Activated naive CD8-positive, alpha-beta T cell treated with anti-CD3 and anti-CD28 coated beads, Interleukin-2, amount 10 ng/mL, durations not matched to agents 7 days and 5 days (primary cell): ENCODE measurements around the gene CLDN6. TPM values are rescaled to one million over a fixed set of nuclear protein-coding genes. Genes with fewer than 3 reads are reported as not detected.
"Not testable (repeated sequence)": the region's sequence is repeated elsewhere in the genome, so short reads cannot be mapped to it uniquely, and the experiment has no call there.

Experiments used
- ATAC-seq: fragments of 150-1000 bp; cut with Tn5 transposase; one replicate; pipeline ENCODE4 v1.10.0; 2021; ENCODE audit warnings: low read depth, moderate library complexity
- POLR2A ChIA-PET: fragments of 350-600 bp; sonication (Branson Sonifier 250); formaldehyde crosslinking; loops from one replicate; lab custom pipeline; 2021; ENCODE audit warnings: antibody characterized with exemption; lab: Charles Lee
- DNase-seq: peaks from one replicate; pipeline ENCODE4 v3.0.0; 2021
- H3K27ac Mint-ChIP-seq: one replicate; pipeline ENCODE4 v1.8.0; 2022; ENCODE audit warnings: mild to moderate bottlenecking, mixed read lengths
- H3K27me3 Mint-ChIP-seq: one replicate; pipeline ENCODE4 v1.8.0; 2022; ENCODE audit warnings: mild to moderate bottlenecking, moderate library complexity, mixed read lengths
- H3K36me3 Mint-ChIP-seq: one replicate; pipeline ENCODE4 v1.8.0; 2021; ENCODE audit warnings: mild to moderate bottlenecking, mixed read lengths
- H3K4me1 Mint-ChIP-seq: one replicate; pipeline ENCODE4 v1.8.0; 2021; ENCODE audit warnings: mixed read lengths
- H3K4me3 Mint-ChIP-seq: one replicate; pipeline ENCODE4 v1.8.0; 2022; ENCODE audit warnings: mild to moderate bottlenecking, moderate library complexity, mixed read lengths
- H3K9me3 Mint-ChIP-seq: one replicate; pipeline ENCODE4 v1.8.0; 2021; ENCODE audit warnings: mixed read lengths
- total RNA-seq, 2 experiments: library from RNA; stranded (reverse); gene quantifications; one replicate each; pipeline ENCODE4 v1.2.3, GENCODE V29; 2021

CLDN6 gene
- total RNA-seq, 2 experiments from 2014 or later = not detected

- peak overlapping the region; percentile 94 for H3K27ac Mint-ChIP-seq
- H3K36me3 Mint-ChIP-seq = peaks cover 40% of the 10 kb centered on the region
- peak overlapping the region; percentile 93 for H3K4me3 Mint-ChIP-seq
- H3K4me1 Mint-ChIP-seq = peaks cover 56% of the 10 kb centered on the region
- no peaks in the 10 kb centered on the region for H3K9me3 Mint-ChIP-seq
- ATAC-seq (no peak), DNase-seq (no peak)
- POLR2A ChIA-PET = interaction anchor here (0.6 to 6.5 kb wide), 15 partner anchors 10 to 77 kb away, joined by 3 to 131 read pairs (median 4); partner anchors contain the start of genes IL32, MMP25 and ZNF213
- no peaks in the 10 kb centered on the region for H3K27me3 Mint-ChIP-seq
These were observed 39.5 kb upstream of the CLDN6 start for GRCh38 chr16:3057181-3058138.

- Mint-ChIP-seq H3K4me1 (peaks cover 60% of the 10 kb centered on the region), H3K9me3 (no peaks in the 10 kb centered on the region), H3K27me3 (no peaks in the 10 kb centered on the region), H3K27ac (peak overlapping the region; percentile 94), H3K36me3 (peaks cover 47% of the 10 kb centered on the region), H3K4me3 (peak overlapping the region; percentile 93)
- POLR2A ChIA-PET = interaction anchor here (0.6 to 6.5 kb wide), 12 partner anchors 10 to 102 kb away, joined by 3 to 131 read pairs (median 4); partner anchors contain the start of genes IL32, MMP25 and TNFRSF12A
- no peak for DNase-seq
- ATAC-seq = no peak
These were observed 38.6 kb upstream of the CLDN6 start for GRCh38 chr16:3056336-3057180.

- peak overlapping the region; percentile 94 for H3K27ac Mint-ChIP-seq
- POLR2A ChIA-PET = interaction anchor here (0.6 to 6.5 kb wide), 12 partner anchors 9 to 72 kb away, joined by 3 to 131 read pairs (median 4); partner anchors contain the start of genes IL32, MMP25 and TNFRSF12A
- not testable (repeated sequence) for H3K27me3 Mint-ChIP-seq, ATAC-seq, H3K9me3 Mint-ChIP-seq, DNase-seq
- H3K4me1 Mint-ChIP-seq = peaks cover 65% of the 10 kb centered on the region
- peak overlapping the region; percentile 93 for H3K4me3 Mint-ChIP-seq
- H3K36me3 Mint-ChIP-seq = peaks cover 54% of the 10 kb centered on the region
These were observed 37.7 kb upstream of the CLDN6 start for GRCh38 chr16:3055734-3056115.

GRCh38 chr16:3054965-3055733 is 37.2 kb upstream of the CLDN6 start:
- H3K27ac Mint-ChIP-seq = peak overlapping the region; percentile 94
- H3K9me3 Mint-ChIP-seq = no peaks in the 10 kb centered on the region
- POLR2A ChIA-PET = interaction anchor here (0.6 to 6.5 kb wide), 13 partner anchors 8 to 80 kb away, joined by 3 to 131 read pairs (median 5); partner anchors contain the start of genes IL32, MMP25, TNFRSF12A and ZNF213
- H3K27me3 Mint-ChIP-seq = no peaks in the 10 kb centered on the region
- H3K4me3 Mint-ChIP-seq = peak overlapping the region; percentile 93
- ATAC-seq = peak; percentile 40
- peaks cover 54% of the 10 kb centered on the region for H3K36me3 Mint-ChIP-seq
- DNase-seq = peak; percentile 76
- peaks cover 66% of the 10 kb centered on the region for H3K4me1 Mint-ChIP-seq

- ATAC-seq, POLR2A ChIA-PET, H3K27me3 Mint-ChIP-seq, H3K9me3 Mint-ChIP-seq, DNase-seq: not testable (repeated sequence)
- peak overlapping the region; percentile 87 for H3K27ac Mint-ChIP-seq
- H3K4me1 Mint-ChIP-seq = peaks cover 67% of the 10 kb centered on the region
- H3K36me3 Mint-ChIP-seq = peaks cover 58% of the 10 kb centered on the region
- H3K4me3 Mint-ChIP-seq = peak overlapping the region; percentile 70
These were observed 35.3 kb upstream of the CLDN6 start for GRCh38 chr16:3053330-3053710.

GRCh38 chr16:3052571-3053329 is 34.8 kb upstream of the CLDN6 start:
- H3K4me1 Mint-ChIP-seq = peaks cover 72% of the 10 kb centered on the region

GRCh38 chr16:3051494-3051893 is 33.5 kb upstream of the CLDN6 start:
- Mint-ChIP-seq H3K9me3 (no peaks in the 10 kb centered on the region), H3K27ac (peak overlapping the region; percentile 71), H3K27me3 (no peaks in the 10 kb centered on the region), H3K36me3 (peaks cover 47% of the 10 kb centered on the region), H3K4me3 (peak overlapping the region; percentile 38), H3K4me1 (peaks cover 64% of the 10 kb centered on the region)
- DNase-seq = no peak
- no peak for ATAC-seq
- POLR2A ChIA-PET = interaction anchor here (0.9 to 8.8 kb wide), 10 partner anchors 6 to 78 kb away, joined by 3 to 131 read pairs (median 4); partner anchors contain the start of gene IL32

More at GRCh38 chr16:3052571-3053329, 34.8 kb upstream of the CLDN6 start:
- Mint-ChIP-seq H3K4me3 (peak overlapping the region; percentile 59), H3K36me3 (peaks cover 59% of the 10 kb centered on the region), H3K27ac (peak overlapping the region; percentile 73)
- peak; percentile 6 for ATAC-seq
- H3K27me3 Mint-ChIP-seq, H3K9me3 Mint-ChIP-seq, DNase-seq: not testable (repeated sequence)
- POLR2A ChIA-PET = interaction anchor here (0.8 to 6.3 kb wide), 3 partner anchors 12 to 23 kb away, joined by 4 to 57 read pairs (median 8); partner anchors contain the start of gene IL32

GRCh38 chr16:3051009-3051408 is 33.0 kb upstream of the CLDN6 start:
- no peaks in the 10 kb centered on the region for H3K9me3 Mint-ChIP-seq
- H3K4me1 Mint-ChIP-seq = peaks cover 60% of the 10 kb centered on the region
- ATAC-seq (no peak), DNase-seq (no peak)
- peaks cover 47% of the 10 kb centered on the region for H3K36me3 Mint-ChIP-seq
- POLR2A ChIA-PET = interaction anchor here (0.9 to 8.8 kb wide), 11 partner anchors 7 to 78 kb away, joined by 3 to 131 read pairs (median 5); partner anchors contain the start of gene IL32
- H3K4me3 Mint-ChIP-seq = peak overlapping the region; percentile 66
- H3K27me3 Mint-ChIP-seq = no peaks in the 10 kb centered on the region
- peak overlapping the region; percentile 71 for H3K27ac Mint-ChIP-seq

GRCh38 chr16:3050487-3050886 is 32.5 kb upstream of the CLDN6 start:
- no peak for ATAC-seq
- no peaks in the 10 kb centered on the region for H3K27me3 Mint-ChIP-seq
- POLR2A ChIA-PET = interaction anchor here (1.0 to 8.8 kb wide), 7 partner anchors 7 to 79 kb away, joined by 3 to 131 read pairs (median 5); partner anchors contain the start of gene IL32
- H3K4me1 Mint-ChIP-seq = peaks cover 56% of the 10 kb centered on the region
- peak overlapping the region; percentile 66 for H3K4me3 Mint-ChIP-seq
- peak overlapping the region; percentile 71 for H3K27ac Mint-ChIP-seq
- DNase-seq = no peak
- H3K36me3 Mint-ChIP-seq = peaks cover 44% of the 10 kb centered on the region
- H3K9me3 Mint-ChIP-seq = no peaks in the 10 kb centered on the region

GRCh38 chr16:3049921-3050481 is 32.0 kb upstream of the CLDN6 start:
- DNase-seq (no peak), ATAC-seq (no peak)
- no peaks in the 10 kb centered on the region for H3K9me3 Mint-ChIP-seq
- H3K27ac Mint-ChIP-seq = peak overlapping the region; percentile 83
- H3K36me3 Mint-ChIP-seq = peaks cover 41% of the 10 kb centered on the region
- peak overlapping the region; percentile 66 for H3K4me3 Mint-ChIP-seq
- H3K4me1 Mint-ChIP-seq = peaks cover 54% of the 10 kb centered on the region
- POLR2A ChIA-PET = interaction anchor here (0.7 to 8.8 kb wide), 6 partner anchors 8 to 75 kb away, joined by 3 to 131 read pairs (median 4); partner anchors contain the start of gene IL32
- H3K27me3 Mint-ChIP-seq = peaks cover 4% of the 10 kb centered on the region

GRCh38 chr16:3047387-3047720 is 29.4 kb upstream of the CLDN6 start:
- H3K27ac Mint-ChIP-seq = peak overlapping the region; percentile 59
- POLR2A ChIA-PET = interaction anchor here (0.7 to 11.6 kb wide), 16 partner anchors 8 to 102 kb away, joined by 3 to 131 read pairs (median 6); partner anchors contain the start of genes HCFC1R1, IL32, THOC6 and TNFRSF12A
- peaks cover 42% of the 10 kb centered on the region for H3K4me1 Mint-ChIP-seq
- peaks cover 25% of the 10 kb centered on the region for H3K27me3 Mint-ChIP-seq
- H3K4me3 Mint-ChIP-seq = peak overlapping the region; percentile 90
- H3K9me3 Mint-ChIP-seq = no peaks in the 10 kb centered on the region
- no peak for ATAC-seq
- no peak for DNase-seq
- peaks cover 31% of the 10 kb centered on the region for H3K36me3 Mint-ChIP-seq
